ENCODE results near the gene CBFA2T3.

CBFA2T3 gene

DNA sequence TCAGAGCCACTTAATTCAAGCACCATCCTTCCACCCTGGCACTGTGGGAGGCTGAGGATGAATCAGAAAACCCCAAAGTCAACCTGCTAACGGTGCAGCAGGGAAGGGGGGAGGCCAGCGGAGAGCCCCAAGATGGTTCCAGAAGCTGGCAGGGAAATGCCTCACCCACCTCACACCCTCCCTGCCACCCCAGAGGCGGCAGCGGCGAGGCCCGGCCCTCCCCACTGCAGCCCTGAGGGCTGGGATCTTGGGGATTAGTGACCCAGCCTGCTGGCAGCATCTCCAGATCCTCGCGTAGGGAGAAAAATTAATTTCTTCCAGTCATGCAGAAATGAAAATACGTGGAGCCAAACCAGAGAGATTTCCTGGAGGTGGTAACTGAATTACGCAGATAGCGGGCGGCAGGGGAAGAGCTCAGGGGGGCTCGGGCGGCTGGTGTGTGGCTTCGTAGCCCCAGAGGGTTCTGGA is 38.2 kb downstream of the CBFA2T3 start:
- Mint-ChIP-seq H3K27me3 (peaks cover 64% of the 10 kb centered on the region), H3K36me3 (ENCODE audit: low read depth) (no peaks in the 10 kb centered on the region), H3K4me3 (peak overlapping the region; percentile 35), H3K27ac (no peak overlapping the region), H3K4me1 (ENCODE audit: low read depth) (peaks cover 14% of the 10 kb centered on the region), H3K9me3 (no peaks in the 10 kb centered on the region)
- DNase-seq, result no peak

DNA sequence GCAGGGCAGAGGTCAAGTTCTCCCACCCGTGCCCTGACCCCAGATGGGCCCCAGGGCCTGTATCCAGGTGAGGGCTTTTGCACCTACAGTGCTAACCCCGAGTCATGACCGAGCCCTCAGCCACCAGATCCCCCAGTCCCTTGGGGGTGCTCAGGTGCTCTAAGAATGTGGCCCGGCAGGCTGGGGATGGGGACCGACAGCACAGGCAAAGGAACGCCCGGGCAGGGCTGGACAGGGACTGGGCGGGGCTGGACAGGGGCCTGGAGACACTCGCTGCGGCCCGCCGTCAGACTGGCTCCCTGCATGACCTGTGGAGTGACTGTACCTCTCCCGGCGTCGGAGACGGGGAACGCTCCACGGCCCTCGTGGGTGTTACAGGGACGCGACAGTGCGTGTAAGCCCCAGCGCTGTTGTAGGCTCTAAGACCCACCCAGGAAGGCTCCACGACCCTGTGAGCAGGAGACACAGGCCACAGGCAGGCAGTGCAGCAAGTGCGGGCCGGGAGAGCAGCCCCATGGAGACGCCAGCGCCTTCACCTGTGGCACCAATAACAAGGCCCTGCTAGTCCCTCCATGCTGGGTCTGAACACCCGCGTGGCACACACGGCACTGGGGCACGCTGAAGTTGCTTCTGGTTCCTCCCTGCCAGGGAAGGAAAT is 38.8 kb downstream of the CBFA2T3 start:
- peaks cover 14% of the 10 kb centered on the region for H3K4me1 Mint-ChIP-seq (ENCODE audit: low read depth)
- no peak overlapping the region for H3K27ac Mint-ChIP-seq
- H3K4me3 Mint-ChIP-seq, result no peak overlapping the region
- no peaks in the 10 kb centered on the region for H3K36me3 Mint-ChIP-seq (ENCODE audit: low read depth)
- DNase-seq, result no peak
- no peaks in the 10 kb centered on the region for H3K9me3 Mint-ChIP-seq
- peaks cover 58% of the 10 kb centered on the region for H3K27me3 Mint-ChIP-seq

DNA sequence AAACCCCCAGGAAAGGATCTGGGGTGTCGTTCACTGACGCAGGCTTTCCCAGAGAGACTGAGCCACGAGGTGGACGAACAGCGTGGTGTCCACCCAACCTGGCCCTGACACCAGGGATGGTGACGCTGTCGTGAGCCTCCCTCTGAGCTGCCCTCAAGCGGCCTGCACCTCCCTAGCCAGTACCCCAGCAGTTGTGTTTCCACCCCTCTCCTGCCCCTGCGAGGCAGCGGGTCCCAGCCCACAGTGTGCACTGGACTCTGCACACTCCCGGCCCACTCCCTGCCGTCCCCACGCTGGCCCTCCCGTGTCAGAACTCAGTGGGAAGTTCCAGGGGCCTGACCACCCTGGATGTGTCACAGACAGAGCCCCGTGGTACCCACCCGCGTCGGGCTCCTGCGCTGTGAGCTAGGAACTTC is 39.8 kb downstream of the CBFA2T3 start:
- Mint-ChIP-seq H3K4me3 (no peak overlapping the region), H3K4me1 (ENCODE audit: low read depth) (peaks cover 14% of the 10 kb centered on the region), H3K27ac (no peak overlapping the region), H3K27me3 (peaks cover 48% of the 10 kb centered on the region), H3K9me3 (no peaks in the 10 kb centered on the region), H3K36me3 (ENCODE audit: low read depth) (no peaks in the 10 kb centered on the region)
- no peak for DNase-seq

DNA sequence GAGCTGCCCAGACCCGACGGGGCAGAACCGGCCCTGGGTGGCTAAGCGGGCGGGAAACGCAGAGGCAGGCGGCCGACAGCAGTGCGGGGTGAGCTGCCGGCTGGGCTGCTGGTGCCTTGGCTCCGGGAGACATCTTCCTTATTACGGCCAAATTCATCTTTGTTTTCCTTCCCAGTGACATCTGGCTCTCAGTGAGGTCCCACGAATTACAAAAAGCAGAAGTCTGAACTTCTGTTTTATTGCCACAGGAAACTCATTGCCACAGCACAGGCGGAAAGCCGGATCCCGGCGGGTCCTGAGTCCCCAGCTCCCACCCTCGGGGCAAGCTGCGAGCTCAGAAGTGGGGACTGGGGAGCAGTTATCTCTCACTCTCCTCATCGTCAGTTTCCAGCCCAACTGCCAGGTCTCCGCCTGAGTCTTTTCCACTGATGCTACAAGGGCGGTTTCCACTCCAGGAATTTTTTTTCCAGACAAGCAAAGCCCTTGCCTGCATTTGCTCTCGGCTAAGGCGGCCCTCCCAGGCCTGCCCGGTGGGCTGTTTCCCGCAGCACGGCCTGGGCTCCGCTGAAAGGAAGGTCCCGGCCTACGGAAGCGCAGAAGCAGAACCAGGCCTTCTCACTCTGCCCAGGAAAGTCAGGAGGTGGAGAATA is 40.3 kb downstream of the CBFA2T3 start:
- no peaks in the 10 kb centered on the region for H3K9me3 Mint-ChIP-seq
- H3K4me1 Mint-ChIP-seq (ENCODE audit: low read depth), result peaks cover 12% of the 10 kb centered on the region
- H3K27me3 Mint-ChIP-seq, result peaks cover 45% of the 10 kb centered on the region
- H3K36me3 Mint-ChIP-seq (ENCODE audit: low read depth), result no peaks in the 10 kb centered on the region
- H3K4me3 Mint-ChIP-seq, result no peak overlapping the region
- H3K27ac Mint-ChIP-seq, result no peak overlapping the region
- no peak for DNase-seq

DNA sequence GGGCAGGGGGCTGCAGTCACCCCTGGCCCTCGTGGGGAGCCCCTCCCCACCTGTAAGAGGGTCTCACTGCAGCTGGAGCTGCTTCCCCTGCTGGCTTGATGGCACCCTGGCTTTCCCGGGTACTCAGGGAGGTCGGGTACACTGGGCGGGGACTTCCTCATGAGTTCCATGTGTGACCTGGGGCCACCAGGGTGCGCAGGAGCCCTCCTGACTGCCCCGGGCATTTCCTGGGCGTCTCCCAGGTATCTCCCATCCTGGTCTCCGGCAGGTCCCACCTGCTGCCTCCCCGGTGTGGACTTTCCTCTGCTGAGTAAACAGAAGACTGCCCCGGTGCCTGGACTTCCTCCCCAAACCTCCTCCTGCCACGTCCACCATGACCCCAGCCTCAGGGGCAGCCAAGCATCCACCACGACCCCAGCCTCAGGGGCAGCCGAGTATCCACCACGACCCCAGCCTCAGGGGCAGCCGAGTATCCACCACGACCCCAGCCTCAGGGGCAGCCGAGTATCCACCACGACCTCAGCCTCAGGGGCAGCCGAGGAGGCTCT is 40.9 kb downstream of the CBFA2T3 start:
- Mint-ChIP-seq H3K36me3 (ENCODE audit: low read depth) (no peaks in the 10 kb centered on the region), H3K27ac (no peak overlapping the region), H3K4me1 (ENCODE audit: low read depth) (peaks cover 12% of the 10 kb centered on the region), H3K27me3 (peaks cover 45% of the 10 kb centered on the region), H3K4me3 (no peak overlapping the region), H3K9me3 (no peaks in the 10 kb centered on the region)
- DNase-seq, result no peak

DNA sequence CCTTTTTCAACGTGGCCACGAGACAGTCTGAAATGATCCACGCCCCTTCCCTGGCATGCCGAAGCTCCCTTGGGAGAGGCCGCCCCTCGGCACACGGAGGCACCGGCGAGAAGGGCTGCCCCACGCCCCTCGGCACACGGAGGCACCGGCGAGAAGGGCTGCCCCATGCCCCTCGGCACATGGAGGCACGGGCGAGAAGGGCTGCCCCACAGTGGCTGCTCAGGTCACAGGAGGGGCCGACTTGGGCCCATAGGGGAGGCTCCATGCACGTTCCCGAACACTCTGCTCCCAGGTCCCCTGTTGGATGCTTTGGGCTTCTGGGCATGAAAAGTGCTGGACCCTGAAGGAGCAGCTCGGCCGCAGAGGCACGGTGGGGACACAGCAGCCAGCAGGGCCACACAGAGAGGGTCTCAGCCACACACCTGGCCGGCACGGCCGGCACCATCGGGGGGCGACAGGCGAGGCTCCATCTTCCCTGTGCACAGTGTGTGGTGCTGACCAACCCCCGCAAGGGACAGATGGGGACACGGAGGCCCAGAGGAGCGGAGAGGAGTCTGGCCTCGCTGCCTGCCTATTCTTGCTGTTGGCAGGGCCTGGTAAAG is 42.8 kb downstream of the CBFA2T3 start:
- H3K4me3 Mint-ChIP-seq, result no peak overlapping the region
- H3K27ac Mint-ChIP-seq, result no peak overlapping the region
- H3K4me1 Mint-ChIP-seq (ENCODE audit: low read depth), result peaks cover 6% of the 10 kb centered on the region
- peaks cover 35% of the 10 kb centered on the region for H3K27me3 Mint-ChIP-seq
- no peak for DNase-seq
- H3K9me3 Mint-ChIP-seq, result no peaks in the 10 kb centered on the region
- H3K36me3 Mint-ChIP-seq (ENCODE audit: low read depth), result no peaks in the 10 kb centered on the region

DNA sequence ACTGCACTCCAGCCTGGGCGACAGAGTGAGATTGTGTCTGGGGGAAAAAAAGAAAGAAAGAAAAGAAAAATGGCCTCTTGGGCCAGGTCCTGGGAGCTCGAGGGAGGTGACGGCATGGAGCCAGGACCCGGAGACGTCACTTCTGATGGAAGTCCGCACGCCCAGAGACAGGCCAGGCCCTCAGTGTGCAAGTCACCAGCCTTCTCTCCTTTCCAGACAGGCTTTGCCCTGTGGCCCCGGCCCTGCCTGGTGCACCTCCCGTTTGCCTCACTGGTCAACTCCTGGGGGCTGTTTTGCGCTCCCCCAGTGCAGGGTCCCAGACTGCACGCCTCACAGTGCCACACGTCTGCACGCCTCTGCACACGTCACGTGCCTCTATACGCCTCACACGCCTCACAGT is 44.1 kb downstream of the CBFA2T3 start:
- Mint-ChIP-seq H3K4me1 (ENCODE audit: low read depth) (peaks cover 2% of the 10 kb centered on the region), H3K36me3 (ENCODE audit: low read depth) (no peaks in the 10 kb centered on the region), H3K9me3 (no peaks in the 10 kb centered on the region), H3K4me3 (no peak overlapping the region), H3K27me3 (peaks cover 23% of the 10 kb centered on the region), H3K27ac (no peak overlapping the region)
- no peak for DNase-seq

DNA sequence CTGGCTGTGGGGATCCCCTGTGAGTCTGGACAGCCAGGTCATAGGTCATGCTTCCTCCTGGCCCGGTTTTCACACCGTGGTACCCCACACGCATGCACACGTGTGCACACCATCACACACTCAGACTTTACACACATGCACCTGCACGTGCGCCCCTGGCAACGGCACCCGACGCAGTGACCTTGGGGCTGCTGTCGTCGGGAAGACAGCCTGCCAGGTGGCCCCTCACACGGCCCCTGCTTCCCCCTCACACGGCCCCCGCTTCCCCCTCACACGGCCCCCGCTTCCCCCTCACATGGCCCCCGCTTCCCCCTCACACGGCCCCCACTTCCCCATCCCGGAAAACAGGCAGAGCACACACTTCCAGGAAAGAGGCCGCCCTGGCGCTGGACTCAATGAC is 45.1 kb downstream of the CBFA2T3 start:
- peaks cover 2% of the 10 kb centered on the region for H3K4me1 Mint-ChIP-seq (ENCODE audit: low read depth)
- no peaks in the 10 kb centered on the region for H3K9me3 Mint-ChIP-seq
- H3K27me3 Mint-ChIP-seq, result peaks cover 13% of the 10 kb centered on the region
- no peak overlapping the region for H3K27ac Mint-ChIP-seq
- no peaks in the 10 kb centered on the region for H3K36me3 Mint-ChIP-seq (ENCODE audit: low read depth)
- no peak overlapping the region for H3K4me3 Mint-ChIP-seq
- no peak for DNase-seq

DNA sequence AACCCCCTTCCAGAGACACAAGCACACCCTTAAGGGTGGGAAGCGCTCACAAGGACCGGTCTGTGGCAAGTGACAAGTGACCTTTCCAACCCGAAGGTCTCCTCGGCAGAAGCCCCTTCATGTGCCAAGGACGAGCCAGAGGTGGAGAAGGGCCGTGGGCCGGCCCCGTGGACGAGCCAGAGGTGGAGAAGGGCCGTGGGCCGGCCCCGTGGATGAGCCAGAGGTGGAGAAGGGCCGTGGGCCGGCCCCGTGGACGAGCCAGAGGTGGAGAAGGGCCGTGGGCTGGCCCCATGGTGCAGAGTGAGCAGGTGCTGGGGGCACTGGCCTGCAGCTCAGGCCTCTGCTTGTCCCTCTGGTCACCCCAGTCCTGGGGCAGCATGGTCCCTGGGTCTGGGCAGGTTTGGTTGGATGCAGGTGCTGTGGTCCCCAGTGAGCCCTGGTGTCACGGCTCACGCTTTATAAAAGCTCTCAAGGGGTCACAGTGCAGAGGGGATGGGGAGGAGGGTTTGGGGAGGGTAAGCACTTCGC is 45.6 kb downstream of the CBFA2T3 start:
- no peaks in the 10 kb centered on the region for H3K36me3 Mint-ChIP-seq (ENCODE audit: low read depth)
- no peak for DNase-seq
- H3K27ac Mint-ChIP-seq, result no peak overlapping the region
- no peak overlapping the region for H3K4me3 Mint-ChIP-seq
- H3K4me1 Mint-ChIP-seq (ENCODE audit: low read depth), result peaks cover 2% of the 10 kb centered on the region
- H3K27me3 Mint-ChIP-seq, result peaks cover 8% of the 10 kb centered on the region
- no peaks in the 10 kb centered on the region for H3K9me3 Mint-ChIP-seq

DNA sequence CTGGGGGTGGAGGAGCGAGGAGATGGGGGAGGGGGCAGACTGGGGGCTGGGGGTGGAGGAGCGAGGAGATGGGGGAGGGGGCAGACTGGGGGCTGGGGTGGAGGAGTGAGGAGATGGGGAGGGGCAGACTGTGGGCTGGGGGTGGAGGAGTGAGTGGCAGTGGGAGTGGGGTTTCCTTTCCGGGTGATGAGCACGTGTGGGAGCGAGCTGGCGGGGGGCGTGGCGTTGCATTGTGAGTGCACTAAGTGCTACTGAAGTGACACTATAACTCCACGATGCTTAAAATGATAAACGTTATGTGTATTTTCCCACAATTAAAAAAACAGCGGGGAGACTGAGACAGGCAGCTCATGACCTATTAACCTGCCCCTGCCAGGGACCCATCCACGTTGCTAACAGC is 46.3 kb downstream of the CBFA2T3 start:
- Mint-ChIP-seq H3K4me3 (no peak overlapping the region), H3K36me3 (ENCODE audit: low read depth) (no peaks in the 10 kb centered on the region), H3K9me3 (no peaks in the 10 kb centered on the region), H3K4me1 (ENCODE audit: low read depth) (no peaks in the 10 kb centered on the region), H3K27ac (no peak overlapping the region), H3K27me3 (peaks cover 4% of the 10 kb centered on the region)
- no peak for DNase-seq

DNA sequence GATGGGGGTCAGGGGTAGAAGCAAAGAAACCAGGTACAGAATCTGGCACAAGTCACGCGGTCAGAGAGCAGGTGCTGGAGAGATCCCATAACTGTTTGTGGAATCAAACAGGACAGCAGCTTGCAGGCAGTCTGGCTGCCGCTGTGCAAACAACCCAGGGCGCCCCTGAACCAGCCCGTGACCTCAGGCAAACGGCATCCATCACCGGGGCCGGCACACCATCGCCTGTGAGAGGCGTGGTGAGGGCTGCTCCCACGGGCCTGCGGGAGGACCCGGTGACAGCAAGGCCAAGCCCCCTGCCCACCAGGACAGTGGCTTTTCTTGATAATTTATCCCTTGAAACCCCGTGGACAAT is 47.9 kb downstream of the CBFA2T3 start:
- H3K4me3 Mint-ChIP-seq, result no peak overlapping the region

DNA sequence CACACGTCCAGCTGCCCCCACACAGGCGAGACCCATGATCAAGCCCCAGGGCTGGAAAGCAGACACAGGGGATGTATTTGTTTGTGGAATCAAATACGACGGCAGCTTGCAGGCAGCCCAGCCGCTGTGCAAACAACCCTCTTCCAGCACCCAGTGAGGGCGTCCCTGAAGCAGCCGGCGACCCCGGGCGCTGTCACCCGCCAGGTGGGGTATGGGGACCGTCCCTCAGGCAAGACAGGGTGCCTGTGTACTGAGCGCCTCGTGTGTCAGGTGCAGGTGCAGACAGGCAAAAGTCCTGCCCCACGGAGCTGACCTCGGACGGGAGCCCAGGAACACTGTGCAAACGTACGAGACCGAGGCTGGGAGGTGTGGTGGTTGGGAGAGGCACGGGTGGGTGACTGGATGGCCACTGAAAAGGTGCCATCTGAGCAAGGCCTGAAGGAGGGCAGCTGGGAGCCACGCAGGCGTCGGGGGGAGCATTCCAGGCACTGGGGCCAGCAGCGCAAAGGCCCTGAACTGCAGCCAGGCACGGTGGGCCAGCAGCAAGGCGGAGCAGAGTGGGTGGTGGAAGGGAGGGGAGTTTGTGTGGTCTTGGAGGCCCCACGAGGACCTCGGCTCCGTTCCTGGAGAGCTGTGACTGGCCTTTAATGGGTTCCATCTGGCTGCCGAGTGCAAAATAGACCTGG is 48.5 kb downstream of the CBFA2T3 start:
- no peaks in the 10 kb centered on the region for H3K9me3 Mint-ChIP-seq
- no peak for DNase-seq
- H3K27me3 Mint-ChIP-seq, result no peaks in the 10 kb centered on the region
- no peak overlapping the region for H3K4me3 Mint-ChIP-seq
- H3K36me3 Mint-ChIP-seq (ENCODE audit: low read depth), result no peaks in the 10 kb centered on the region
- H3K27ac Mint-ChIP-seq, result no peak overlapping the region
- H3K4me1 Mint-ChIP-seq (ENCODE audit: low read depth), result no peaks in the 10 kb centered on the region

More for the DNA sequence above, 47.9 kb downstream of the CBFA2T3 start:
- DNase-seq, result no peak
- Mint-ChIP-seq H3K9me3 (no peaks in the 10 kb centered on the region), H3K27ac (no peak overlapping the region), H3K36me3 (ENCODE audit: low read depth) (no peaks in the 10 kb centered on the region), H3K27me3 (no peaks in the 10 kb centered on the region), H3K4me1 (ENCODE audit: low read depth) (no peaks in the 10 kb centered on the region)

DNA sequence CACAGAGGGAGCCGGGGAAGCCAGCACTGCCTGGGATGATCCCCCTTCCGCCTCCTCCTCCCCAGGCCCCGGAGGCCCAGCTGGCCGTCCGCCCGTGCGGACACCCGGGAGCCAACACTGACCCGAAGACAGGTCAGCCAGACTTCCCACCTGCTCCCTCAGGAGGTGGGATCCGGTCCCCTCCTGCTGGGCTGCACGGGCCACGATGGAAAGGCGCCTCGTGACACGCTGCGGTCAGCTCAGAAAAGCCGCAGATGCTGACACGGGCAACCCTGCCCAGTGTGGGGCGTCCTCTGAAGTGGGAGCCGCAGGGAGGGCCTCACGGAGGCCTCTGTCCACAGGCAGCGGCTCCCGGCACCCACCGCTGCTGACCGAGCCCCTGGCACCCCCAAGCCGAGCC is 49.3 kb downstream of the CBFA2T3 start:
- H3K9me3 Mint-ChIP-seq, result no peaks in the 10 kb centered on the region
- peaks cover 3% of the 10 kb centered on the region for H3K27me3 Mint-ChIP-seq
- DNase-seq, result no peak
- no peaks in the 10 kb centered on the region for H3K36me3 Mint-ChIP-seq (ENCODE audit: low read depth)
- H3K27ac Mint-ChIP-seq, result no peak overlapping the region
- H3K4me1 Mint-ChIP-seq (ENCODE audit: low read depth), result no peaks in the 10 kb centered on the region
- no peak overlapping the region for H3K4me3 Mint-ChIP-seq

DNA sequence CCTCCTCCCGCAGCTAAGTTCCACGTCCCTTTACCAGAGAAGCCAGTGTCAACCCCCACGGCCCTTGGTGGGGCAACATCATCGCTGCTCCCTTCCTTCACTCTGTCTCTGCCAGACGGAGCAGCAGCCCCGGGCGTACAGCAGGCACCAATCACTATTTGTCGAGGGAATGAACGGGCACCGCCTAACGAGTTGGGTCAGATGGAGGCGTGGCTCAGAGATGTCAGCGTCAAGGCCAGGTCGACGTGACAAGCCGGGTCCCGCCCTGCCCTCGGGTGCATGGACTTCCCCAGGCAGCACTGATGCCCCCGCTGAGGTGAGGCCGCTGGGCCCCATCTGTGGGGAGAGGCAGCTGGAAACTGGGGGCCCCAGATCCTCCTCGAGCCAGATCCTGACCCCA is 50.0 kb downstream of the CBFA2T3 start:
- no peak for DNase-seq
- H3K36me3 Mint-ChIP-seq (ENCODE audit: low read depth), result no peaks in the 10 kb centered on the region
- H3K4me1 Mint-ChIP-seq (ENCODE audit: low read depth), result no peaks in the 10 kb centered on the region
- H3K27ac Mint-ChIP-seq, result no peak overlapping the region
- H3K9me3 Mint-ChIP-seq, result no peaks in the 10 kb centered on the region
- peaks cover 9% of the 10 kb centered on the region for H3K27me3 Mint-ChIP-seq
- H3K4me3 Mint-ChIP-seq, result no peak overlapping the region
